Measurements from ENCODE around the gene MAPK8IP3.

GRCh38 chr16:1662543-1662942, 43.5 kb upstream of the MAPK8IP3 start:
- no peak for TF ChIP-seq POLR2A (IDR thresholded peaks at IDR 0.05; ENCODE audit: low read length)
- TF ChIP-seq GATA1 (IDR thresholded peaks at IDR 0.05; ENCODE audit: low read depth, low read length) = no peak

All from erythroblast (primary cell).